Skeletal muscle cell (primary cell): ENCODE results near the gene ABHD16A.
A peak's percentile ranks its signal among the peaks of the same experiment; 100 is the strongest.

ENCODE experiments used
- DNase-seq: peaks from one replicate; pipeline ENCODE4 v3.0.0-alpha.2; 2010; ENCODE audit warnings: low read depth
- H3K4me3 ChIP-seq: 2 replicates; pipeline ENCODE4 v1.5.1; 2011; ENCODE audit warnings: low read depth, mild to moderate bottlenecking, control low read depth, low read length, moderate library complexity

ABHD16A gene

DNA sequence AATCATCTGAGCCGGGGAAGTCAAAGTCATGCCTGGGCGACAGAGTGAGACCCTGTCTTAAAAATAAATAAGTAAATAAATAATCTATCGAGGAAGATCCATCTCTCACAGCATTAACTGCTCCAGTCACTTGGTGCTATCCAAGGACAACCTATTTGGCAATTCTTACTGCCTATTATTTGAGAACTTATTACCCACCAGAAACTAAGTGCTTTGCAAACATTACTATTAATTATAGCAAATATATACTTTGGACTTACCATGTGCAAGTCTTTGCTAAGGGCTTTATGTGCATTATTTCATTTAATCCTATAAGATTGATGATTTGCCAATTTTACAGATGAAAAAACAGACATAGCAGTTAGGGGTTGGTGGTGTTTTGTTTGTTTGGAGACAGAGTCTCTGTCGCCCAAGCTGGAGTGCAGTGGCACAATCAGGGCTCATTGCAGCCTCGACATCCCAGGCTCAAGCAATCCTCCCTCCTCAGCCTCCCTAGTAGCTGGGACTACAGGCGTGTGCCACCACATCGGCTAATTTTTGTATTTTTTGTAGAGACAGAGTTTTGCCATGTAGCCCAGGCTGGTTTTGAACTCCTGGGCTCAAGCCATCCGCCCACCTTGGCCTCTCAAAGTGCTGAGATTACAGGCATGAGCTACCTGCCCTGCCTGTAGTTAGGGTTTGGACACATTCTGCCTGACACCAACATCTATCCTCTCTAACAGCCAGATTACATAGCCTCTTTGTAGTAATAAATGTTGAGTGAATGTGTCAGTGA, 48.4 kb downstream of the ABHD16A start:
- H3K4me3 ChIP-seq = no peak overlapping the region
- DNase-seq = no peak

DNA sequence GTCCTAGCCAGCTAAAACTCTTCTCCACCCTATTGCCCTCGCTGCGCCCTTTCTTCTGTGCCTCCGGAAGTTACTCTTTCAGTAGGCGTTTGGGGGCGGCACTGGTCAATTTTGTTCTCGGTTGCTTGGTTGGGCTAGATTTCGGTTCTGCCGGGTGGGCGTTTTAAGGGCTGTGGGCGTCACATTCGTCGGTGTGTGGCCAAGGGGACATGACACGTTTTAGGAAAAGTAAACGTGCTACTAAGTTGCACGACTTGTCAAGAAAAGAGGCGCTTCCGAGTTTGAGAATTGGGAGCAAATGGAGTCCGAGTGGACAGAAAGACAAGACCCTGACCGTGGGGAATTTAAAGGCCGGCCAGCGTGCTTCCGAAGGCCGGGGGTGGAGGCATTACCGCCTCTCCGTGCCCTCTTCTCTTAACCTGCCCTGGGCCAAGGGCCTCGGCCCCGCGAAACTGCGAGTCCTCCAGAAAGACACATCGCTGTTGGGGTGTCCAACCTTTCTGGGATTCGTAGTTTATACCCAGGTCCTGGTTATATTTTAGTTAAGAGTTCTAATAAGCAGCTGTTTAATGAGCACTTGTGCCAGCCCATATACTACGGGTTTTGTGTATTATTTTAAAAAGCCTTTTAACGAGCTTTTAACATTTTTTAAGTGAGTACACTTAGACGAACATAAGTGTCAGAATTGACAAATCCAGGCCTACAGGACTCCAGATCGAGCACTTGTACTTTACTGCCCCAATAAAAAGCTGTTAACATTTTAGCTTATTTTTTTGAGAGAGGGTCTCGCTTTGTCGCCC, 50.0 kb downstream of the ABHD16A start:
- H3K4me3 ChIP-seq = peak overlapping the region; percentile 76
- no peak for DNase-seq

DNA sequence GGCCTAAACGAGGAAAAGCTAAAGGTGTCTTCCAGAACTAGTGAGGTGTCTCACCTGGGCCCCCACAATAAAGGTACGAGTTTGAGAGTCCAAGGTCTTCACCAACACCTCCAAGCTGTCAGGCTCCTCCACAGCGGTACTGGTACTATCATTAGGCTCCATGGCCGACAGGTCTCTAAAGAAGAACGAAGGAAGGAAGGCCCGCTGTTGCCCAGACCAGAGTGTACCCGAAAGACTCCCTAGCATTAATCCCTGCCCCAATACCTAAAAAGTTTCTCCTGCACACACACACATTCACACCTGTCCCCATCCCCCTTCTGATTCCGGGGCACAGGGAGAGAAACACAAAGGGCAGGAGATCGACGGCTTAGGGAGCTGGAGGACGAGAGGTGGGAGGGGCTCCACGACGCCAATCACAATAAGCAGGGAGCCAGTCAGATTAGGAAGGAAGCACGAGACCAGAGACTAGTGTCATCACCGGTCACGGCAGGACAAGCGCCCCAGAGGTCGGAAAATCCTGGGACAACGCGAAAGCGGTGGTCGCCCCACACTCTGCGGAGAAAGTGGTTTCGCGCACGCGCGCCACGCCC, 51.4 kb downstream of the ABHD16A start:
- H3K4me3 ChIP-seq = peak overlapping the region; percentile 76
- peak; percentile 37 for DNase-seq

DNA sequence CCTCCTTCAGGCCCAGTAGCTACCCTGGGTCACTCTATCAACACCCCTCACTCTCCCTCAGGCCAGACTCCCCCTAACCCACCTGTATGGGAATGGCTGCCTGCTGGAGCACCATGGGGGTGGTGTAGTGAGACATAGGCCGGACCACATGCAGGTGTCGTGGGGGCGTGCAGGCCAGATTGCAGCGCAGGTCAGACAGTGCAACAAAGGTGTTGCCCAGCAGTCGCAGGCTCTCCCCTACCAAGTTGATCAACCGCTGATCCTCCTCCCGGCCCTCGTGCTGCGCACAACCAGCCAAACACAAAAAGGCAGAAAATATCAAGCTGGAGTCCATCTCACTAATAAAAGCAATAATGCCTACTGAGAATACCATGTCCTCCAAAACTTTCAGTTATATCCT, 57.8 kb downstream of the ABHD16A start:
- DNase-seq = no peak
- no peak overlapping the region for H3K4me3 ChIP-seq

DNA sequence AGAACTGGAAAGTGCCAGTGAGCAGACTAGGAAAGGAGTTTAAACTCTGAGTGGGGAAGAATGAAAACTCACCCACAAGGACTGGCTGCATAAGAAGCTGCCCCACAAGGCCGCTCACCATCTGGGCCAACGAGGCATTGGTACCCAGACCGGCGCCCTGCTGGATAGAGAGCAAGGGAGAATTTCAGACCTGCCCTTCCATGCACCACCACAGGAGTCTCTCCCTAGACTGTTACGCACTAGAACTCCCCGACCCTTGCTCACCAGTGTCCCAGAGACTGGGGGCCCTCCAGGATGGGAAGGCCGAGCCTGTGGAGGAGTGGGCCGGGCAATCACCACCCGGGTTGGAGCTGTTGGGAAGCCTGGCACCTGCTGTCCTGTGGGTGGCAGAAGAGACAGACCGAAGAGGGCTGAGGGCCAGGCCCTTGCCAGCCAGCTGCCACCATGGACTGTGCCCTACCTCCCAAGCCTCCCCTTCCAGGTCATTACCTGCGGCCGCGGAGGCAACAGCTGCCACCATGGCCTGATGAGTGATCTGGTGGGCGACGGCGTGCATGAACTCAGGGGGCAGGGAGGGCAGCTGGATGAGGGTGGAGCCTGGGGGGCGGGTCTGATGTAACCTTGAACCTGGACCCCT, 59.2 kb downstream of the ABHD16A start:
- DNase-seq = no peak
- no peak overlapping the region for H3K4me3 ChIP-seq

DNA sequence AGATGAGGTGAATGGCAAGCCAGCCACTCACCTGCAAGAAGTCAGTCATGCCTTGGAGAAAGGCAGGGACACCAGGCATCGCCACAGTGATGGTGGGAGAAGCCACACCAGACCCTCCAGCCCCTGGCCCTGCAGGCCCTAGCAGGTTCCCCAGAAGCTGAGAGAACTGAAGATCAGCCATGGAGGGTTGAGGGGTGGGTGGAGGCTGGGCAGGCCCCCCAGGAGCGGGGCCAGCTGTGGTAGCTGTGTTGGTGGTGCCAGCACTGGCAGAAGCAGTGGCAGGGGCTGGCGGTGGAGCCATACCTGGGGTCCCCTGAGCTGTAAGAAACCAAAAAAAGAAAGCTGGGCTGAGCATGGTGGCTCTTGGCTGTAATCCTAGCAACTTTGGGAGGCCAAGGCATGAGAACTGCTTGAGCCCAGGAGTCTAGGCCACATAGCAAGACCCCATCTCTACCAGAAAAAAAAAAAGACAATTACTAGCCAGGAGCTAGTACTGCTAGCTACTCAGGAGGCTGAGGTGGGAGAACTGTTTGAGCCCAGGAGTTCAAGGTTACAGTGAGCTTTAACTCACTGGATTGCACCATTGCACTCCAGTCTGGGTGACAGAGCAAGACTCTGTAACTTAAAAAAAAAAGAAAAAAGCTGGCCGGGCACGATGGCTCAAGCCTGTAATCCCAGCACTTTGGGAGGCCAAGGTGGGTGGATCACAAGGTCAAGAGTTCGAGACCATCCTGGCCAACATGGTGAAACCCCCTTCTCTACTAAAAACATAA, 60.1 kb downstream of the ABHD16A start:
- no peak overlapping the region for H3K4me3 ChIP-seq
- DNase-seq = no peak

DNA sequence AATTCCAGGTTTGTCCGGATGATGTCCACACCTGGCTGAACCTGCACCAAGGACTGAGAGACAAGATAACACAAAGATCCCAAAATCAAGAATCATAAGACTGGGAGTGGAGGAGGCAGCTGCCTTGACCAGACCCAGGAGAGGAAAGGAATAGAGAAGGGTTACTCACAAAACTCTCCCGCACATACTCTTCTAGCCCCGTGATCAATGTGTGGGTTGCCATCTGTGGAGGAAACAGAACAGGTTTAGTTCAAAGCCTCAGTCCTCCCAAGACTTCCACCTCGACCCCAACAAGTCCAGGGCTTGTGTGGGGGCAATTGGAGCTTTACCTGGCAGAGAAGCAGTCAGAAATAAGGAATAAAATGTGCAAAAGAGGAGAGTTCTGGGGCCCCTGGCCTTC, 61.8 kb downstream of the ABHD16A start:
- no peak overlapping the region for H3K4me3 ChIP-seq
- DNase-seq = no peak

DNA sequence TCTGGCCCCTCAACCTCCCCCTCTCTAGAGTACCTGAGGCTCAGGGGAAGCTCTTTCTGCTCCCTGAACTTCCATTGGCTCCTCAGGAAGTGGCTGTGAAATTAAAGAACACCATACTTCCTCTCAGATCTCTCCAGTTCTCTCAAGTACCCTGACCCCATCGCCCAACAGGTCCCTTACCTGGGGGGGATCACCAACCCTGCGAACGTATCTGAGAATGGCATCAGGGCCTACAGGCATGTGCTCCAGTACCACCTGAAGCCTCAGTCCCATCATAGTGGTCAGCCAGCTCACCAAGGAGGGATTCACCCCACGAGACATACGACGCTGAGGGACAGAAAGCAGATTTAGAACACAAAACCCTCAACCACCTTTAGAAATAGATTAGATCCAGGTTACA, 62.5 kb downstream of the ABHD16A start:
- DNase-seq = no peak
- H3K4me3 ChIP-seq = no peak overlapping the region

DNA sequence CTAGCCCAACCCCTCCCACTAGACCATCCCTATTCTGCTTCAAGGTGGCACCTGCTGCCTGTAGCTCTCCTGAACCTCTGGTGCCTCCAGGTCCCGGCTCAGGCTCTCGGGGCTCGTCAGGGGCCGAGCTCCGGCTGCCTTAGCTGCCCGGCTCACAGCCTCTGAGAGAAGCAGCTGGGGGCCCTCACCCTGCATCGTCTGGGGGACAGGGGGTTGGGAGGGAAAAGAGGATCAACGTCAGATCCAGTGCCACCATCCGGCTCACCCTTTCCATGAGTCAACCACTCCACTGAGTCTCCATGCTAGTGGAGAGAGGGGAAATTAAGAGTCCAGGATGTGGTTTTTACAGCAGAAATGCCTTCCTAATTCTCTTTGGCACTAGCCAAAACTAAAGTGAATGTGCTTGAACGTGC, 63.7 kb downstream of the ABHD16A start:
- no peak overlapping the region for H3K4me3 ChIP-seq
- DNase-seq = no peak

DNA sequence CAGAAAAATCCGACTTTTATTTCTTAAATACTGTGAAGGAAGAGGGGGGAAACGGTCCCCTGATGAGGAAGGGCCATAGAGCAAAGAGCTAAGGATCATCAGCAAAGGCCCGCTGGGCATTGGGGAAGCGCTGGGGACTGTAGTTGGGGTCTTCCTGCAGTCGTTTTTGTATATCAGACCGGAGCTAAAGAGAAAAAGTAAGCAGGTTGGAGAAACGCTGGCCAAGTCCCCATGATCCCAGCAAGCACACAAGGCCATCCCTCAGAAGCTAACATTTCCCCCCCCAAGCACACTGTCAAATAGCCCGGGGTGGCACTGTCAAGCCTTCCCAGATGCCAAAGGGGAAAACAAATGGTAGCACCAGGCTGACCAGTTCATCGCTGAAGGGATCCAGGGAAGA, 64.1 kb downstream of the ABHD16A start:
- DNase-seq = no peak
- no peak overlapping the region for H3K4me3 ChIP-seq
